Activated naive CD4-positive, alpha-beta T cell treated with anti-CD3 and anti-CD28 coated beads, Interleukin-2, amount 50 U/mL, for 24 hours (primary cell): ENCODE data around the gene TK1.
A peak's percentile ranks its signal among the peaks of the same experiment; 100 is the strongest.
"Not testable (repeated sequence)": the region's sequence is repeated elsewhere in the genome, so short reads cannot be mapped to it uniquely, and the experiment has no call there.

ENCODE experiments used
- H3K27ac Mint-ChIP-seq: one replicate; pipeline ENCODE4 v1.8.0; 2021; ENCODE audit warnings: mild to moderate bottlenecking, mixed read lengths
- H3K27me3 Mint-ChIP-seq: one replicate; pipeline ENCODE4 v1.8.0; 2021; ENCODE audit warnings: mixed read lengths
- H3K36me3 Mint-ChIP-seq: one replicate; pipeline ENCODE4 v1.8.0; 2021; ENCODE audit warnings: mixed read lengths
- H3K4me1 Mint-ChIP-seq: one replicate; pipeline ENCODE4 v1.8.0; 2021; ENCODE audit warnings: mixed read lengths
- H3K4me3 Mint-ChIP-seq: one replicate; pipeline ENCODE4 v1.8.0; 2021; ENCODE audit warnings: mild to moderate bottlenecking, mixed read lengths
- H3K9me3 Mint-ChIP-seq: one replicate; pipeline ENCODE4 v1.8.0; 2021; ENCODE audit warnings: mixed read lengths

TK1 gene

GRCh38 chr17:78173097-78173715 lies 13.6 kb downstream of the TK1 start:
- Mint-ChIP-seq H3K36me3 (peaks cover 6% of the 10 kb centered on the region), H3K27me3 (no peaks in the 10 kb centered on the region), H3K27ac (peak overlapping the region; percentile 23), H3K4me1 (peaks cover 65% of the 10 kb centered on the region), H3K4me3 (peak overlapping the region; percentile 54), H3K9me3 (no peaks in the 10 kb centered on the region)

- peak overlapping the region; percentile 32 for H3K27ac Mint-ChIP-seq
- H3K4me1 Mint-ChIP-seq, result peaks cover 65% of the 10 kb centered on the region
- H3K36me3 Mint-ChIP-seq, result peaks cover 6% of the 10 kb centered on the region
These were observed 14.4 kb downstream of the TK1 start for GRCh38 chr17:78172249-78173051.

GRCh38 chr17:78171591-78172248 lies 15.1 kb downstream of the TK1 start:
- H3K27me3 Mint-ChIP-seq, H3K9me3 Mint-ChIP-seq, H3K36me3 Mint-ChIP-seq: not testable (repeated sequence)
- Mint-ChIP-seq H3K4me1 (peaks cover 60% of the 10 kb centered on the region), H3K27ac (peak overlapping the region; percentile 30), H3K4me3 (peak overlapping the region; percentile 43)

More at GRCh38 chr17:78172249-78173051, 14.4 kb downstream of the TK1 start:
- Mint-ChIP-seq H3K27me3 (no peaks in the 10 kb centered on the region), H3K9me3 (no peaks in the 10 kb centered on the region), H3K4me3 (peak overlapping the region; percentile 43)

- H3K4me3 Mint-ChIP-seq, result peak overlapping the region; percentile 73
- no peaks in the 10 kb centered on the region for H3K9me3 Mint-ChIP-seq
- peak overlapping the region; percentile 30 for H3K27ac Mint-ChIP-seq
- H3K27me3 Mint-ChIP-seq, result no peaks in the 10 kb centered on the region
- peaks cover 52% of the 10 kb centered on the region for H3K4me1 Mint-ChIP-seq
- peaks cover 6% of the 10 kb centered on the region for H3K36me3 Mint-ChIP-seq
These were observed 15.9 kb downstream of the TK1 start for GRCh38 chr17:78170692-78171590.

GRCh38 chr17:78168903-78169793 lies 17.7 kb downstream of the TK1 start:
- Mint-ChIP-seq H3K27ac (no peak overlapping the region), H3K27me3 (no peaks in the 10 kb centered on the region), H3K4me3 (peak overlapping the region; percentile 76), H3K9me3 (no peaks in the 10 kb centered on the region), H3K36me3 (peaks cover 6% of the 10 kb centered on the region), H3K4me1 (peaks cover 43% of the 10 kb centered on the region)

GRCh38 chr17:78168242-78168902 lies 18.5 kb downstream of the TK1 start, which contains the start of gene SYNGR2:
Gene SYNGR2 (plus strand): TSS chr17:78168581. CDS start chr17:78168617, 36 bp downstream.
- H3K27ac Mint-ChIP-seq, result no peak within 1 kb of the TSS
- H3K27me3 Mint-ChIP-seq, result no peaks in the 10 kb centered on the region
- H3K36me3 Mint-ChIP-seq, result peaks cover 2% of the 10 kb centered on the region
- H3K4me1 Mint-ChIP-seq, result peaks cover 35% of the 10 kb centered on the region
- peak within 1 kb of the TSS; percentile 76 for H3K4me3 Mint-ChIP-seq
- no peaks in the 10 kb centered on the region for H3K9me3 Mint-ChIP-seq

GRCh38 chr17:78166416-78166815 lies 20.4 kb downstream of the TK1 start:
- Mint-ChIP-seq H3K27ac (no peak overlapping the region), H3K4me3 (no peak overlapping the region), H3K4me1 (peaks cover 16% of the 10 kb centered on the region), H3K36me3 (peaks cover 2% of the 10 kb centered on the region), H3K27me3 (no peaks in the 10 kb centered on the region), H3K9me3 (no peaks in the 10 kb centered on the region)

GRCh38 chr17:78164748-78165607 lies 21.9 kb downstream of the TK1 start:
- no peaks in the 10 kb centered on the region for H3K36me3 Mint-ChIP-seq
- H3K27ac Mint-ChIP-seq, result no peak overlapping the region
- no peaks in the 10 kb centered on the region for H3K27me3 Mint-ChIP-seq
- H3K4me1 Mint-ChIP-seq, result peaks cover 4% of the 10 kb centered on the region
- H3K4me3 Mint-ChIP-seq, result no peak overlapping the region
- no peaks in the 10 kb centered on the region for H3K9me3 Mint-ChIP-seq

- Mint-ChIP-seq H3K27ac (no peak overlapping the region), H3K36me3 (no peaks in the 10 kb centered on the region), H3K4me3 (no peak overlapping the region), H3K27me3 (no peaks in the 10 kb centered on the region), H3K4me1 (peaks cover 6% of the 10 kb centered on the region), H3K9me3 (no peaks in the 10 kb centered on the region)
These were observed 22.7 kb downstream of the TK1 start for GRCh38 chr17:78163881-78164747.

- no peaks in the 10 kb centered on the region for H3K36me3 Mint-ChIP-seq
- H3K4me3 Mint-ChIP-seq, result no peak overlapping the region
- peaks cover 6% of the 10 kb centered on the region for H3K4me1 Mint-ChIP-seq
- no peaks in the 10 kb centered on the region for H3K27me3 Mint-ChIP-seq
- H3K9me3 Mint-ChIP-seq, result no peaks in the 10 kb centered on the region
- H3K27ac Mint-ChIP-seq, result peak overlapping the region; percentile 51
These were observed 27.2 kb downstream of the TK1 start for GRCh38 chr17:78159575-78160158.

- Mint-ChIP-seq H3K27me3 (no peaks in the 10 kb centered on the region), H3K9me3 (no peaks in the 10 kb centered on the region), H3K27ac (no peak overlapping the region), H3K4me3 (no peak overlapping the region), H3K4me1 (peaks cover 6% of the 10 kb centered on the region), H3K36me3 (no peaks in the 10 kb centered on the region)
These were observed 31.7 kb downstream of the TK1 start for GRCh38 chr17:78154903-78155811.
